Measurements from ENCODE around the gene PTPRR.

The PTPRR gene

DNA sequence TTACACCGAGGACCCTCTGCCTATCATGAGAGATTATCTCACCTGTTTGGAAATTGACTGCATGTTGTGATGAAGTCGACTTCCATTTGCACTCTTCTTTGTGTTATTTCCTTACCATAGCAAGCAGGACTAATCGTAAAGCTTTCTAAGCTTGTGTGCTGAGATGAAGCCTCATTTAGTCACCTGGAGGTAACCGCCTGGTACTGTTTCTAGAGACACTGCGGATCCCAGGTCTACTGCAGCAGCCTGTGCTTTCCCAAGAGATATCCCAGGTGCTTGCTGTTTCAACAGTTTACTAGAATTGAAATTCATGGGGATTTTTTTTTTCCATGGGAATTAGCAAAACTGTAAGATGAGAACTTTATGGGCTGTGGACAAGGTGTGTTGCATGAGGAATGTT, 131.8 kb downstream of the PTPRR start:
- no peak for DNase-seq

DNA sequence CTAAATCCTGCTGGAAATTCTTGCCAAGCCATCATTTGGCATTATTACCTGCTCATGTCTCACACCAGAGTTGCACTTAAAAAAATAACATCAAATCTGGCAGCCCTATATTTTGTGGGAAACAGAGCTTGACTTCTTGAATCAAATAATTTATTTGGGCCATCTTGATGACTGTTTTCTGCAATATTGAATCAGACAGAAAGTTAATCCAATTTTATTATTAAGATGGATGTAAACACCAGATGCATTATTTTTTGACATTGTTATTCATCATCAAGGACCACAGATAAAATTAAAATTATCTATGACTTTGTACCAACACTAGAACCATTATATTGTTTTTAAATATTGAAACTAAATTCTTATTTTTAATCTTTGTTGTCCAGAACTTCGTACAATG, 132.9 kb downstream of the PTPRR start:
- DNase-seq, result no peak

DNA sequence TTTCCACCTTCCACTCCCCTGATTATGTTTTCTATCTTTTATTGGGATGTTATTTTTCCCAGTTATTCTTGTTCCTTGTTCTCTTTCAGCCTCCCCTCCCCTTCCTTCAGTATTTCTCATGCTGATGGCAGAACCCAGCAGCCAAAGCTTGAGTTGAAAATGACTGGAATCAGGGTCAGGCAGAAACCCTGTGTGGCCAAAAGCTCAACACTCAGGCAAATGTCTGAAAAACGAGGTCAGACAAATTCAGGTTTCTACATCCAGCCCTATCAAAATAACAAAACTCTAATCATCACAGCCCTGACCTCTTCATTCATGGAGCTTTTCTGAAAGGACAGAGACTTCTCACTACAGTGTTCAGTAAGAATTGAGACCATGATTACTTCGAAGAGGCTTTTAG, 134.6 kb downstream of the PTPRR start:
- no peak for DNase-seq

DNA sequence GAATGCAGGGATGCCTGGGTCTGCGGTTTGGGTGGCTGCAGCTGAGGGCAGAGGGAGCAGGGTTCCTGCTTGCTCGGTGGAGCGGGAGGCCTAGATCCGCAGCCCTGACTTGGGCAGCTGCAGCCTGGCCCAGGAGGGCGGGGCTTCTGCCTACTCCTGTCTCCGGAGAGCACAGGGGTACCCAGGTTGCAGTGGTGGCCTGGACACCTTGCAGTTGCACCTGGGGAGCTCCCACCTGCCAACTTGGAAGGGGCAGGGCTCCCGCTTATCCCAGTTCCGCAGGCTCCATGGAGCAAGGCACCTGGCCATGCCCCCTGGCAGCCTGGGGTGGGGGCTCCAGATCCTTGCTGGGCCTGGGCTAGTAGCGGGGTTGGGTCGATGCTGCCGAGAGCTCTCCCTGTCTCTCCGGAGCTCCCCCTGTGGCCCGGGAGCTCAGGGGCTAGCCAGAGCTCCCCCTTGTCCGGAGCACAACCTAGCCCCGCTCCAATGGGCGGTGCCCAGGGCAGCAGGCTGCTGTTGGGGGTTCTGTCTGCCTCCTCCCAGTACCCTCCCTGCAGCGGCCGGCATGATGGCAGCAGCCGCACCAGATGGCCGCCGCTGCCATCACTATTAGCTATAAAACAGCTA, 136.4 kb downstream of the PTPRR start:
- no peak for DNase-seq

DNA sequence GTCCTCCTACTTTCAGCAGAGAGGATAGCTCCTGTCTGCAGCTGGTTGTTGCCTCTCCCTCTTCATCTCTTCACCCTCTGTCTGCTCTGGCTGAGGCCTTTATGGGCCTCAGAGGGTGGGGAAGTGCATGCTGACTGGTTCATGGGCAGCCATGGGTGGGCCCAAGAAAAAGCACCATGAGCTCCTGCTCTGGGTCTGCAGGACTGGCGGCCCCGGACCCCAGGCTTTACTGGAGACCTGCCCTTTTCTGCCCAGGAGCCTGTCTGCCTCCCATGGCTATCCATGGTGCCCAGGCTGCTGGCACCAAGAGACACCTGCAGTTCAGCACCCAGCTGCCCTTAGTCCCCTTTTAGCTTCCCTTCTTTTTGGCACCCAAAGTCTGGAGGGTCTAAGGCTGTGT, 137.1 kb downstream of the PTPRR start:
- DNase-seq, result no peak

DNA sequence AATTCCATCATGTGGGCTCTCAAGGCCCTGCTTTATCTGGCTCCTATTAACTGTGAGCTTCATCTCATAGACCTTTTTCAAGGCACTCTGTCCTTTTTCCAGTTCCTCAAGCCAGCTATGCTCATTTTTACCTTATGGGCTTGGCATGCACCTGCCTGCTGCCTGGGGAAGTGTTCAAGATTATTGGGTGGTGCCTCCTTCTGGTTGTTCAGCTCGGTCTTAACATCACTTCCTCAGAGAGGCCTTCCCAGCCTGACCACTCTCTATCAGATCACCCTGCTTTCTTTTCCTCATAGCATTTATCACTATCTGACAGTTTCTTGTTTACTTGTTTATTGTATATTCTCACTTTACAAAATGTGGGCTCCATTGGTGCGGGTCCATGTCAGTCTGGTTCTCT, 141.3 kb downstream of the PTPRR start:
- DNase-seq, result no peak

DNA sequence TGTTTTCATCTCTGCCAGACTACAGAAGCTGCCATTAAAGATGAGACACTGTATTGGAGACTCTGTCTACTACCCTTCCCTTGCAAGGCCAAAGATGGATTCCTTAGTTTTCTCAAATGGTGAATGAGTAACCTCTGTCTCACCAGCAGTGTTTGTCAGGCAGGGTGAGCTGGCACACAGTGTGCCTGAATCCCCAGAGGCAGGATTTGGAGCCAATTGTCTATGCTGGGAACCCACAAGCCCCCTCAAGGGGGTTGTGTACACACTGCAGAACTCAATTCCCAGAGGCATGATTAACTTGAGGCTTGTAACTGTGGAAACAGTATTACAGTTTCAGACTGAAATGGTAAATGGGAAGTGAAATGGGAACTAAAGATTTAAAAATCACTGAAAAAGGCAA, 146.5 kb downstream of the PTPRR start:
- no peak for DNase-seq

DNA sequence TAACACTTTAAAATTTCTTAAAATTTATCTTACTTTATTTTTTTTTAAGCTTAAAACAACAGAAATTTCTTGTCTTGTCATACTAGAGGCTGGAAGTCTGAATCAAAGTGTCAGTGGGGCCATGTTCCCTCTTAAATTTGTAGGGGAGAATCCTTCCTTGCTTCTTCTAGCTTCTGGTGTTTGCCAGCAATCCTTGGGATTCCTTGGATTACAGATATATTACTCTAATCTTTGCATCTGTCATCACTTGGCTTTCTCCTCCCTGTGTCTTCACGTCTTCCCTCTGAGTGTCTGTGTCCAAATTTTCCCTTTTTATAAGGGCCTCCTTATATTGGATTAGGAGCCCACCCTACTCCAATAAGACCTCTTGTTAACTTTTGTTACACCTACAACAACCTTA, 147.7 kb downstream of the PTPRR start:
- DNase-seq, result no peak

DNA sequence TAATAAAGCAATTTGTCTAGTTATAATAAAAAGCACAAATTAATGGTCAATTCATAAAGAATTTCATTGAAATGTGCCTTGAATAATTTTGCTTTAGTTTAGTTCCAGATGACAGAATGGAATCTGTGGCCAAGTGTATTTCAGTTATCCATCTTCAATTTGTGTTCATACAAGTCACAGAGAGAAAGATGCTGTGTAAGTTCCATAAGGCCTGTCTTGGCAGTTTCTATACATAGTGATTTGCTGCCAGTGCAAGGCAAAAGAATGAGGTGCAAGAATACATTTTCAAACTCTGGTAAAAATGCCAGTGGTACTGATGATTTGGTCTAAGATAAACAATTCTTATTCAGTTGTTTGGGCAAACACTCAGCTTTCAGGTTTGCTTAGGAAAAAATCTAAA, 149.0 kb downstream of the PTPRR start:
- DNase-seq, result no peak

DNA sequence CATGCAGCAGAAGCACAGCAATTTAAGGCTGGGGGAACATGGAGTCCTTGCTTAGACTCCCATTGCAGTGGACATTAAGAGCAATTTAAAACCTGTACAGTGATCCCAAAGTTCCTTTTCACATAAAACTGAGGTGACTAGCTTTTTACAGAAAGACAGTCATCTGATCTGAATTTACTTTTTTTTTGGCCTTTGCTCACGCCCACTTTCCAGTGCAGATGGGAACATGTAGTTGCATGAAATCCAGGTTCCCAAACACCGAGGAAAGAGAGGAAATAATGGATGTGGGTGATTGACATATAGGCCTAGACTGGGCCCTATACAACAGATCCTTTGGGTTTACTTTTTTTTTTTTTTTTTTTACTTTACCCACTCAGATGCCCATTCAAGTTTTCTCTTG, 156.9 kb downstream of the PTPRR start:
- DNase-seq, result no peak

DNA sequence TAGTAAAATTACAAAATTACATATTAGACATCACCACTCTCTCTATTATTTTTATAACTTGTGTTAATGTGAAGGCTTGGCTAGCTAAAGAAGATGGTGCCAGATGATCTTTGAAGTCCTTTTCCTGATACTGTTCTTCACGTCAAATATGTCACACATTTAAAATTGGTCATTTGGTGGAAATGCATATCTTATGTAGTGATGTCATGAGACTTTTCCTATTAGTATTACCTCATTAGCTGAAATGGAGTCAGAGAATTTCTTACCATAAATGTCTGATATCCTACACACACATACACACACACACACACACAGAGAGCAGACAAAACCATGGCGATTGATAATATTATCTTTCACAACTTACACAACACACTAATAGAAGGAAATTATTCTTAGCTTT, 158.5 kb downstream of the PTPRR start:
- DNase-seq, result no peak

DNA sequence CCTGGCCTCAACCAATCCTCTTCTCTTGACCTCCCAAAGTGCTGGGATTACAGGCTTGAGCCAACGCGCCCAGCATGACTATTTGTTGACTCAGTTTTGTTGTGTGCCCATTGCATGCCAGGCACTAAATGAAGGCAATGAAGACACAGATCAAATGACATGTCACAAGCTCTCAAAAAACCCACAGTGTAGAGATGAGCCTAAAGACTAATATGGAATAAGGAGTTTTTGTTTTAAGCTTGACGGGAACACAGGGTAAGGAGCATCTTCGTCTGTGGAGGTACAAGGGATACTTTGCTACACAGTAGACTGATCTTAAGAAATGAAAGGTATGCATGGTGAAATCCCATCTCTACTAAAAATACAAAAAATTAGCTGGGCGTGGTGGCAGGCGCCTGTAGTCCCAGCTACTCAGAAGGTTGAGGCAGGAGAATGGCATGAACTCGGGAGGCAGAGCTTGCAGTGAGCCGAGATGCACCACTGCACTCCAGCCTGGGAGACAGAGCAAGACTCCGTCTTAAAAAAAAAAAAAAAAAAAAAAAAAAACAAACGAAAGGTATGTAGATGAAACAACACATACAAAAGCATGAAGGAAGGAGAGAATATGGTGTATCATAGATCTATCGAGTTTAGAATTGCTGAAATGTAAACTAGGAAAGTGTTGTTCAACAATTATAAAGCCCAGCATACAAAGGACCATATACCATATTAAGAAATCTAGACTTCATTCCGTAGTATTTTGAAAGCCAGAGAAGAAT, 161.2 kb downstream of the PTPRR start:
- DNase-seq, result no peak

DNA sequence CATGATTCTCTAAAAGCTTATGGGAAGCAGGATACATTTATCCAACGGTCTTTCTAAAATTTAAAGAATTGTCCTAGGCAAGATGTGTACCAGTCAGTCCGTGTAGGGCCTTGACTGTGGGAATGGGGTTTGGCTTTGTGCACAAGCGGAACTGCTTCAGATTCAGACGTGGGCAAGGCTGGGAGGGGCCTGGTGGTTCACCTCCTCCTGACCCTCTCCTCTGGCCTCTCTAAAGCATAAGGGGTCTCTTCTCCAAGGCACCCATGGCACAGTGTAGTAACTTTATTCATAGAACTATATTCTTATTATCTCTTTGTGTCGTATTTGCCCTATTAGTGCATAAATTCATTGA, 162.1 kb downstream of the PTPRR start:
- no peak for DNase-seq

DNA sequence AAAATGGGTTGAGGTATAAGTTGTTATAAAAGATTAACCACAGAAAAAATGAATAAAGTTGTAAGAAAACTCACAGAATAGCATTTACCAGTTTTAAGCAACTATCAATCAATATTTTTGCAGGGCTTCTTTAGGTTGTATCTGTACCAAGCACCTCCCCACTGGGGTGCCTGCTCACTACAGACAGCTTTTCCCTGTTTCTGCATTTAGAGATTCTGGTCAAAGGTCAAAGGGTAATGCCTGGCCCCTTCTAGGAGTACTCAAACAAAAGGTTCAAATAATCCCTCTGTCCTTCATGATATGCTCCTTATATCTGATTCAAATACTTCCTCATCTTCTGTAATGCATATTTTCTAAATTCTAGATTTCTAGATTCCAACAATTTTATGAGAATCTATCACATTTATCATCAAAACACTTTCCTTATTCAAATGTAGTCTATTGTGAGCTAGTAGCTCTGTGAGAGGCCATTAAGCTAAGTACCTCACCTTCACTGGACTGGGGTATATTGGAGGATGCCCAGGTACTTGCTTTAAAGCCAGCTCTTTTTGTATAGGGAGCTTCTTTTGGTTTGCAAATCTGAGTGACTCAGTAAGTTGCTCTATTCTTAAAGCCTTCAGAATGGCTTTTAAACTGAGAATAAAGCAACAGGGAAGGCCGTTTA, 162.6 kb downstream of the PTPRR start:
- no peak for DNase-seq

DNA sequence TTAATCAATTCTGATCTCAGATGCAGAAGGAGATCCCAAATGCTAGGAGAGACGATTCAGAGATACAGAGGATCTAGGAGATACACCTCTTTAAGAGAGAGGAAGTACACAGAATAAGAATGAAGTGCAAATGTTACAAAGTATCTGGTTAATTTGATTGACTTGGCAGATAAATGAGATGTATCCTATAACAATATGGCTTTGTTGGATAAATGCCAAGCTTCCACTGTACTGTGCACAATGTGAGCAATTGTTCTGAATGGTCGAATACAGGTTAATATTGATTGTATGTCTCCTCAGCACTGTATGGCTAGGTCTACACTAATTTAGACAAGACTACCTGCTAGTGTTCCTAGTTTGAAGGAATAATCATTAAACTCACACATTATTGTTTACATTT, 163.7 kb downstream of the PTPRR start:
- no peak for DNase-seq

DNA sequence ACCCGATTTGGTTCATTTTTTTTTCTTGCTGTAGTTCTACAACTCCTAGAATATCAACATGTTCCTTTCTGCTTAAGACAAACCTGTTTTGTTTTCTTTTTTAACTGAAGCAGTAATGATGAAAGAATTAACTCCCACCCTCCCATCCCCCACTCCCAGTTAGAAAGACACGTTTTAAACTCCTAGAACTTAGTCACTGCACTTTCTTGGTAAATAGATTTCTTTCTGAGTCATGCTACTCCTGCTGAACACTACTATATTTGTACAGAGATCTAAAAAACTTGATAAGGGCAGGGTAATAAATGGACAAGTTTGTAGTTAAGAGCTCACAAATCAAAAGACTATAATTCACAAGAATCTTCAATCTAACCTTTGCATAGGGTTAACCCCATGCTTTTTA, 164.4 kb downstream of the PTPRR start:
- no peak for DNase-seq

DNA sequence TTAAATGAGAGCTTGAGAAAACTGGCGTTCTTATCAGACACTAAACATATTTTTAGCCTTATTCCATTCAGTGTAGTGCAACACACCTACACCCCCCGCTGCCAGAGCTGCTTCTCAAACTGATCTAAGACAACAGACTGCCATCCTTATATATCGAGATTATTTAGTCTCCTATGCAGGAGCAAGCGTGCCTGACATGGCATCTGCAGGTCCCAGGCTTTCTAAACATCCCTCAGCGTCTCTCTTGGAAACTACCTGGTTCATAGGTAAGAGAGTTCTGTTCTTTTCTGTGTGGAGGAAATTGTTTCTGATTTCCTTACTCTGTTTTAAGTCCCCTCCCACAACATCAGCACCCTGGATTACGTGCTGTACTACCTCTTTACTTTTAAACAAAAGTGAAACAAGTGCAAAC, 166.2 kb downstream of the PTPRR start:
- no peak for DNase-seq

DNA sequence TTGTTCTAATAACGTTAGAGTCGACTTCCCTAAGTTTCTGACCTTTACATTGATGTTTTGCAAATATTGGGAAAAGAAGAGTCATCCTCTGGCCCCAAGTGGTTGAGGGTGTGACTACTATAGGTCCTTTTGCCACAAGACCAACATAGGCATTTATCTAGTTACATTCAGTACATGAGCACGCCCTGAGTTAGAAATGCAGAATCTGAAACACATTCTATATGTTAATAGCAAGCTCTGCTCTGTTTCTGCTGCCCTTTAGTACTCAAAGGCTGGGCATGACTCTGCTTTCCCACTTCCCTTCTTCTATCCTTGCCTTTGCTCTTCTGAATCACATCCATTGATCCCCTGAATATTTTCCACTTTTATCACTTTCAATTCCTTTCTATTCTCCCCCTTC, 168.2 kb downstream of the PTPRR start:
- DNase-seq, result no peak

DNA sequence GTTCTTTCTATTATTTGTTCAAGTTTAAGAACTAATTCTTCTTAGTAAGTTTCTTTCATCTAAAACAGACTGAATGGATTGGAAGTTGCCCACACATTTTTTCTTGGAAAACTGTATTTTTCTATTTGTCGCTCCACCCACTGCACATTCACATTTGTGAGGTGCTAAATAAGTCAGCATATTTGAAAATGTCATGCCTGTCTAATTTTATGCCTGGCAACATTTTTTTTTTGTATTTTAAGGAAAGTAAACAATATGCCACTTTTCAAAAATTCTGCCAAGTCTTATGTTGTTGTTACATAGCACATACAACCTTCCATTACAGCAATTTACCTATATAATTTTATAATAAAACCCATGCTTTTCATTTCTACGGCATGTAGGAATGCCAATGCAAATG, 170.6 kb downstream of the PTPRR start:
- DNase-seq, result no peak

DNA sequence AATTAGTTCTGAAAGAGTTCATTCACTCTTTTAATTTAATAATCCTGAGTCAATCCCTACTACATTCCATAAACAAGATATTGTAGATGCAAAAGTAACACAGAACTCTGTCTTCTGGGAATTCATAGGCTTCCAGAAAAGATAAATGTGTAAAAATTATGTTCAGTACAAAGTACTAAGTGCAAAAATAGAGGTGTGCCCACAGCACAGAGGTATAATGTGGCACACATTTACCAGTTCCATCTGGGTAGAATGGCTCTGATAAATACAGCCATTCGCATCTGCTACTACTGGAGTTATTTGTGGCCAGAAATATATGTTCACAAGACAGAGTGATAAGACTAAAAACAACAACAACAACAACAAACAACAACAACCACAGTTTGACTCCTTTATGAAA, 171.7 kb downstream of the PTPRR start:
- no peak for DNase-seq

DNA sequence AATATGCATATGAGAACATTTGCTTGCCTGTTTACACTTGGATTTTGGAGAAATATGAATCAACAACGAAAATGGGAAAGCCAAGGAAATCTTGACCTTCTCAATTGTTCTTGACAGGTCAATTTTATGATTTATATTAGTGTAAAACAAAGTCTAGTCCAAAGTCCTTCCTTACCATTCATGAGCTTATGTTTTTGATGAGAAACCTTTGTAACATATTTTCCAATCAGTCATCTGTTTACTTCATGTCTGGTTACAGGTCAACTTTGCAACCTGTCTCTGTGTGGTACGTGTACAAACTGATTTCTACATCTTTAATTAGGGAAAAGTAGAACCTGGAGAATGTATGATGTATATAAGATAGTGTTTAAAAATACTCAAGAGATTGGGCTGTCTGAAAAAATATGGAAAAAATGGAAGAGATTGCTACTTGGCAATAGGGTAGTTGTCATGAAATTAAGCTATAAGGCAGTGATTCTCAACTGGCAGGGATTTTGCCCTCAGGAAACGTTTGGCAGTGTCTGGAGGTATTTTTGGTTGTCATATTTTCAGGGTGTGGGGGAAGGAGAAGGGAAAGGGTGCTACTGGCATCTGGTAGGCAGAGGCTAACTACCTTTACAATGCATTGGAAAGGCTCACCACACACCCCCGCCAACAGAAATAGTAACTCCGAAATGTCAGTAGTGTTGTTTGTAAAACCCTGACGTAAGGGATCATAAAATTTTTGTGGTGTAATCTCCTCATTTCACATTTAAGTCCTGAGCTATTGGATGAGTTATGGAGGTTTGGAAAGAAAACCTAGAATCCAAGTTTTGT, 172.9 kb downstream of the PTPRR start:
- no peak for DNase-seq

DNA sequence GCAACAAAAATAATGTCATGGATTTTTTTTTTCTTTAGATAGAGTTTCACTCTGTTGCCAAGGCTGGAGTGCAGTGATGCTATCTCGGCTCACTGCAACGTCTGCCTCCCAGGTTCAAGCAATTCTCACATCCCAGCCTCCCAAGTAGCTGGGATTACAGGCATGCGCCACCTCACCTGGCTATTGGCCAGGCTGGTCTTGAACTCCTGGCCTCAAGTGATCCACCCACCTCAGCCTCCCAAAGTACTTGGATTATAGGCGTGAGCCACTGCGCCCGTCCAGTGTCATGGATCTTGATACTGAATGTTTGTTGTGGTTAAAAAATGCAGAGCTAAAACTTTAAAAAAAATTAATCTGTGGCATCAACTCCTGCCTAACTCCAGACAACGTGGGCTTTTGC, 175.5 kb downstream of the PTPRR start:
- no peak for DNase-seq

DNA sequence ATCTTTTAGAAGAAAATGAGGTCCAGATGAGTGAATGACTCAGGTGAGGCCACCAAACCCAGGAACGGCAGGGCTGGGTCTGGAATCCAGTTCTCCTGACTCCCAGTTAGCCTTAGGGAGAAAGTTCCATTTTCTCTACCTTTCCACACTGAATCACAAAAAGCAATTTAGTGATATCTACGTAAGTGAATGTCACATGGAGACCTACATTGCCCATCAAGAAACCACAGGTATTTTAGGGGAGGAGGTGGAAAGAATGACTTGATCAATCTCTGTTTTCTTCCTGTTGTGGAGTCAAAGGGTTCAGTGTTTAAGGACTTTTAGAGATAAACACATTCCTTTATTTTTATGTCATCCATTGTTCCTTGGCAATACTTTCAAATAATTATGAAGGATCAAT, 176.4 kb downstream of the PTPRR start:
- DNase-seq, result no peak

DNA sequence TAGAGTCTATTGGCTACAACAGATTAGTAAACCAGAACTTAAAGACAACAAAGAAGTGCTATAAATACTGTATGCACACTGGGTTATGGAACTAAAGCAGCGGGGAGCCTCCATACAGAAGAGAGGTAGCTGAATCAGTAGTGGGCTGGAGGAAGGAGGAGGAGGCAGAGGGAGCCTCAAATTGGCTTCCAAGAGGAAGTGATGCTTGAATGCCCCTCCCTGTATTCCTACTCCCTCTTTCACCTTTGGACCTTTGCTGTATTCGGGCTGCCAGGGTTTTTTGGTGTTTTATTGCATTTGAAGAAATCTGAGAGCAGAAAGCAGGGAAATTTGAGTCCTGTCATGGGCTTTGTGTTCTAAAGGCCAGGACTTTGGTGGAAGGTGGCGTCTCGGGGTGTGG, 179.3 kb downstream of the PTPRR start:
- DNase-seq, result no peak

Data from stimulated activated CD4-positive, alpha-beta T cell treated with anti-CD3 and anti-CD28 coated beads, Interleukin-4, amount 100 ng/mL, for 4 hours (primary cell).